Measurements from ENCODE around the gene MFSD11.
"Not testable (repeated sequence)": the region's sequence is repeated elsewhere in the genome, so short reads cannot be mapped to it uniquely, and the experiment has no call there.

Gene MFSD11

GRCh38 chr17:76735586-76736348, 2.2 kb upstream of the MFSD11 start:
- in situ Hi-C loops (cut with HindIII; ENCODE audit: low pct_unique_long_range_greater_than_20kb, low sequenced_read_pairs): no loop called here
- no peak for DNase-seq (ENCODE audit: low read depth in 1 of 2, low spot score in 1 of 2)
- no peak for TF ChIP-seq JUND (IDR thresholded peaks at IDR 0.05; ENCODE audit: low read depth)

GRCh38 chr17:76736349-76737081, 1.4 kb upstream of the MFSD11 start:
- in situ Hi-C loops (cut with HindIII; ENCODE audit: low pct_unique_long_range_greater_than_20kb, low sequenced_read_pairs): no loop called here
- DNase-seq (ENCODE audit: low read depth in 1 of 2, low spot score in 1 of 2): peak; percentile 45 to 79
- TF ChIP-seq JUND (IDR thresholded peaks at IDR 0.05; ENCODE audit: low read depth): no peak

GRCh38 chr17:76737082-76737675, 740 bp upstream of the MFSD11 start, which contains the start of gene SRSF2:
Gene SRSF2, minus strand, starts transcription at chr17:76737331. Its CDS starts 171 bp downstream, at chr17:76737160.
- DNase-seq (ENCODE audit: low read depth in 1 of 2, low spot score in 1 of 2): peak; percentile 96 to 100
- in situ Hi-C loops (cut with HindIII; ENCODE audit: low pct_unique_long_range_greater_than_20kb, low sequenced_read_pairs): no loop called here

GRCh38 chr17:76738468-76738850, 540 bp downstream of the MFSD11 start:
- TF ChIP-seq JUND (IDR thresholded peaks at IDR 0.05; ENCODE audit: low read depth): no peak
- DNase-seq (ENCODE audit: low read depth in 1 of 2, low spot score in 1 of 2): no peak
- in situ Hi-C loops (cut with HindIII; ENCODE audit: low pct_unique_long_range_greater_than_20kb, low sequenced_read_pairs): no loop called here

More at GRCh38 chr17:76737082-76737675, 740 bp upstream of the MFSD11 start, which contains the start of gene SRSF2:
- TF ChIP-seq JUND (IDR thresholded peaks at IDR 0.05; ENCODE audit: low read depth): 0 out of 2 replicates have a peak, but pooled peaks have one; percentile 14

- DNase-seq (ENCODE audit: low read depth in 1 of 2, low spot score in 1 of 2); in situ Hi-C loops (cut with HindIII; ENCODE audit: low pct_unique_long_range_greater_than_20kb, low sequenced_read_pairs): not testable (repeated sequence)
These were observed 1.7 kb downstream of the MFSD11 start for GRCh38 chr17:76739568-76740115.

GRCh38 chr17:76740329-76741118, 2.6 kb downstream of the MFSD11 start:
- DNase-seq (ENCODE audit: low read depth in 1 of 2, low spot score in 1 of 2): no peak
- TF ChIP-seq JUND (IDR thresholded peaks at IDR 0.05; ENCODE audit: low read depth): no peak
- in situ Hi-C loops (cut with HindIII; ENCODE audit: low pct_unique_long_range_greater_than_20kb, low sequenced_read_pairs): no loop called here

GRCh38 chr17:76742958-76743357, 5.0 kb downstream of the MFSD11 start:
- in situ Hi-C loops (cut with HindIII; ENCODE audit: low pct_unique_long_range_greater_than_20kb, low sequenced_read_pairs): no loop called here
- DNase-seq (ENCODE audit: low read depth in 1 of 2, low spot score in 1 of 2): no peak
- no peak for TF ChIP-seq JUND (IDR thresholded peaks at IDR 0.05; ENCODE audit: low read depth)

GRCh38 chr17:76744747-76745146, 6.8 kb downstream of the MFSD11 start:
- in situ Hi-C loops (cut with HindIII; ENCODE audit: low pct_unique_long_range_greater_than_20kb, low sequenced_read_pairs): no loop called here
- no peak for TF ChIP-seq JUND (IDR thresholded peaks at IDR 0.05; ENCODE audit: low read depth)
- DNase-seq (ENCODE audit: low read depth in 1 of 2, low spot score in 1 of 2): no peak

- DNase-seq (ENCODE audit: low read depth in 1 of 2, low spot score in 1 of 2); in situ Hi-C loops (cut with HindIII; ENCODE audit: low pct_unique_long_range_greater_than_20kb, low sequenced_read_pairs): not testable (repeated sequence)
These were observed 7.9 kb downstream of the MFSD11 start for GRCh38 chr17:76745785-76746184.

GRCh38 chr17:76747716-76748363, 9.9 kb downstream of the MFSD11 start:
- DNase-seq (ENCODE audit: low read depth in 1 of 2, low spot score in 1 of 2): no peak
- in situ Hi-C loops (cut with HindIII; ENCODE audit: low pct_unique_long_range_greater_than_20kb, low sequenced_read_pairs): no loop called here
- TF ChIP-seq JUND (IDR thresholded peaks at IDR 0.05; ENCODE audit: low read depth): no peak

- no peak for DNase-seq (ENCODE audit: low read depth in 1 of 2, low spot score in 1 of 2)
- in situ Hi-C loops (cut with HindIII; ENCODE audit: low pct_unique_long_range_greater_than_20kb, low sequenced_read_pairs): no loop called here
- TF ChIP-seq JUND (IDR thresholded peaks at IDR 0.05; ENCODE audit: low read depth): no peak
These were observed 10.7 kb downstream of the MFSD11 start for GRCh38 chr17:76748657-76749056.
